Hepatocyte (in vitro differentiated cells): ENCODE measurements around the gene ASPM. TPM values are rescaled to one million over a fixed set of nuclear protein-coding genes. Genes with fewer than 3 reads are reported as not detected.

ENCODE experiments used
- DNase-seq: peaks from one replicate; pipeline ENCODE4 v3.0.0-alpha.2; 2016; ENCODE audit warnings: low spot score
- H2AFZ ChIP-seq: fragments of 200-600 bp; sonication (generic); 2 replicates; pipeline ENCODE4 v1.6.0; 2016; ENCODE audit warnings: antibody characterized with exemption, mild to moderate bottlenecking
- H3K27ac ChIP-seq: fragments of 200-600 bp; sonication (generic); 2 replicates; pipeline ENCODE4 v1.5.1; 2016; ENCODE audit warnings: mild to moderate bottlenecking
- H3K27me3 ChIP-seq: fragments of 200-600 bp; sonication (generic); 2 replicates; pipeline ENCODE4 v1.6.1; 2016
- H3K36me3 ChIP-seq: fragments of 200-600 bp; sonication (generic); replicated peaks from 2 replicates; pipeline ENCODE4 v1.5.1; 2016; ENCODE audit warnings: low read depth; ENCODE audit not compliant: insufficient read depth
- H3K4me1 ChIP-seq: fragments of 200-600 bp; sonication (generic); 2 replicates; pipeline ENCODE4 v1.5.1; 2016; ENCODE audit warnings: mild to moderate bottlenecking, moderate library complexity; ENCODE audit not compliant: insufficient read depth
- H3K4me2 ChIP-seq: fragments of 200-600 bp; sonication (generic); 2 replicates; pipeline ENCODE4 v1.6.0; 2016
- H3K4me3 ChIP-seq: fragments of 200-600 bp; sonication (generic); 2 replicates; pipeline ENCODE4 v1.5.1; 2016; ENCODE audit warnings: mild to moderate bottlenecking
- H3K79me2 ChIP-seq: fragments of 200-600 bp; sonication (generic); 2 replicates; pipeline ENCODE4 v1.6.0; 2017; ENCODE audit warnings: mild to moderate bottlenecking
- H3K9me2 ChIP-seq: fragments of 200-600 bp; sonication (generic); replicated peaks from 2 replicates; pipeline ENCODE4 v1.6.0; 2017; ENCODE audit warnings: mild to moderate bottlenecking; ENCODE audit not compliant: insufficient read depth
- H3K9me3 ChIP-seq: fragments of 200-600 bp; sonication (generic); 2 replicates; pipeline ENCODE4 v1.5.1; 2016; ENCODE audit warnings: low read depth, mild to moderate bottlenecking
- H4K20me1 ChIP-seq: fragments of 200-600 bp; sonication (generic); 2 replicates; pipeline ENCODE4 v1.6.0; 2016; ENCODE audit warnings: mild to moderate bottlenecking; ENCODE audit not compliant: insufficient read depth, poor library complexity, severe bottlenecking
- EZH2 ChIP-seq: fragments of 200-600 bp; sonication (generic); IDR thresholded peaks from 2 replicates; pipeline ENCODE4 v1.6.1; 2016; ENCODE audit warnings: antibody characterized with exemption, mild to moderate bottlenecking, borderline replicate concordance
- EZH2phosphoT487 ChIP-seq: fragments of 200-600 bp; sonication (generic); IDR thresholded peaks from one replicate; pipeline ENCODE4 v1.6.1; 2018; ENCODE audit warnings: antibody characterized with exemption, mild to moderate bottlenecking, low read depth, moderate library complexity; ENCODE audit not compliant: unreplicated experiment, severe bottlenecking
- WGBS: methylation state at CpG from one replicate; pipeline ENCODE4 v1.1.6; 2016; ENCODE audit warnings: low lambda C conversion rate; ENCODE audit errors: missing lambda C conversion rate; 5-methylcytosine and 5-hydroxymethylcytosine counted together
- polyA plus RNA-seq: library from polyadenylated mRNA; unstranded; fragments of >200 nt; fragmentation: Nextera tagmentation; extraction: Ambion mirVana; gene quantifications from 2 replicates; pipeline ENCODE4 v1.2.1, GENCODE V29; 2016
- total RNA-seq: library from RNA; depleted of rRNA; stranded (reverse); fragments of >200 nt; gene quantifications from 2 replicates; pipeline ENCODE4 v1.2.3, GENCODE V29; 2014
- TF ChIP-seq, protein P1 (sequence below): fragments of 200-600 bp; sonication (generic); IDR thresholded peaks from 2 replicates; pipeline ENCODE4 v1.5.1; 2016; ENCODE audit warnings: antibody characterized with exemption, mild to moderate bottlenecking; ENCODE audit not compliant: poor library complexity

ASPM gene
- total and polyA plus RNA-seq, 2 experiments from 2014 or later: 3.2 to 7.6 TPM

DNA sequence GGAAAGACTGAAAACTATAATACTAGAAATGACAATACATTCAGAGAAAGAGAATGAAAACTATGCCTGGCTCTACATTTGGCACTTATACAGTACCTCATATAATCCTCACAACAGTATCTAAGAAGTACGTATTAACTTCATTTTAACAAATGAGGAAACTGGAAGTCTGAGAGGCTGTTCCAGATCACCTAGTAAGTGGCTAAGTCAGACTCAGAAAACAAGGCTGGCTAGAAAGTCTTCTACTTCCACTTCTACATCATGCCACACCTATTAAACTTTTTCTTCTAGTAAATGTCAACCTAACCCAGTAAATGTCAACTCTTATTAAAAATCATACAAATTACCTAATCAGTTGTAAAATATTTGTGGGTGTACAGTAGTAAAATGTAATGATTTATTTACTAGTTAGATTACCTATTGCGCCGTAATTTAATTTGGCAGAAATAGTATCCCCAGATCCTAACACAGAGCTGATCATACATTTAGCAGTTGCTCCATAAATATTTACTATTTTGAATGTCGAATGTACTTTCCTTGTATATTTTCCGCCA, 36.8 kb upstream of the ASPM start:
- no peaks in the 10 kb centered on the region for H3K9me2 ChIP-seq
- H2AFZ ChIP-seq: no peak overlapping the region
- H4K20me1 ChIP-seq: no peaks in the 10 kb centered on the region
- TF ChIP-seq EZH2 (no peak), EZH2phosphoT487 (no peak)
- TF ChIP-seq, protein P1, sequence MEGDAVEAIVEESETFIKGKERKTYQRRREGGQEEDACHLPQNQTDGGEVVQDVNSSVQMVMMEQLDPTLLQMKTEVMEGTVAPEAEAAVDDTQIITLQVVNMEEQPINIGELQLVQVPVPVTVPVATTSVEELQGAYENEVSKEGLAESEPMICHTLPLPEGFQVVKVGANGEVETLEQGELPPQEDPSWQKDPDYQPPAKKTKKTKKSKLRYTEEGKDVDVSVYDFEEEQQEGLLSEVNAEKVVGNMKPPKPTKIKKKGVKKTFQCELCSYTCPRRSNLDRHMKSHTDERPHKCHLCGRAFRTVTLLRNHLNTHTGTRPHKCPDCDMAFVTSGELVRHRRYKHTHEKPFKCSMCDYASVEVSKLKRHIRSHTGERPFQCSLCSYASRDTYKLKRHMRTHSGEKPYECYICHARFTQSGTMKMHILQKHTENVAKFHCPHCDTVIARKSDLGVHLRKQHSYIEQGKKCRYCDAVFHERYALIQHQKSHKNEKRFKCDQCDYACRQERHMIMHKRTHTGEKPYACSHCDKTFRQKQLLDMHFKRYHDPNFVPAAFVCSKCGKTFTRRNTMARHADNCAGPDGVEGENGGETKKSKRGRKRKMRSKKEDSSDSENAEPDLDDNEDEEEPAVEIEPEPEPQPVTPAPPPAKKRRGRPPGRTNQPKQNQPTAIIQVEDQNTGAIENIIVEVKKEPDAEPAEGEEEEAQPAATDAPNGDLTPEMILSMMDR: no peak
- H3K27me3 ChIP-seq: no peaks in the 10 kb centered on the region
- no peak for DNase-seq
- H3K79me2 ChIP-seq: peaks cover 10% of the 10 kb centered on the region
- 60% methylated on average over 5 of the region's 5 CpGs for WGBS
- H3K4me2 ChIP-seq: no peak overlapping the region
- no peaks in the 10 kb centered on the region for H3K4me1 ChIP-seq
- H3K4me3 ChIP-seq: no peak overlapping the region
- no peaks in the 10 kb centered on the region for H3K9me3 ChIP-seq
- H3K36me3 ChIP-seq: no peaks in the 10 kb centered on the region
- no peak overlapping the region for H3K27ac ChIP-seq

DNA sequence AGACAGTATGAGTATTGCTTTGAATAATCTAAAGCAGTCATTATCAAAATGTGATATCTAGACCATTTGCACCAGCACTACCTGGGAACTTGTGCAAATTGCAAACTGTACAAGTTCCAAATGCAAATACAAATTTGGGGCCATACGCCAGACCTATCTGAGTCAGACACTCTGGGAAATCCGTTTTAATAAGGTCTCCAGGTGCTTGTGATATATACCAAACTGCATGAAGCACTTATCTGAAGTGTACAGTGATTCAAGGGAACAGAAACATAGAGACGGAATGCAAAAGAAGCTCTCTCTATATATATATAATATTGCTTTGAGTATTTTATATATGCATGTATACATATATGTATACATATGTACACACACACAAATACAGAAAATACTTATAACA, 36.2 kb upstream of the ASPM start:
- Histone ChIP-seq H3K4me3 (no peak overlapping the region), H3K4me1 (no peaks in the 10 kb centered on the region), H2AFZ (no peak overlapping the region), H3K27ac (no peak overlapping the region), H3K9me3 (no peaks in the 10 kb centered on the region), H3K4me2 (no peak overlapping the region), H3K27me3 (no peaks in the 10 kb centered on the region), H3K79me2 (peaks cover 8% of the 10 kb centered on the region), H3K36me3 (no peaks in the 10 kb centered on the region), H4K20me1 (no peaks in the 10 kb centered on the region), H3K9me2 (no peaks in the 10 kb centered on the region)
- TF ChIP-seq EZH2: no peak
- no peak for TF ChIP-seq EZH2phosphoT487
- TF ChIP-seq, protein P1: no peak
- 85% methylated on average over 3 of the region's 3 CpGs for WGBS
- DNase-seq: no peak

DNA sequence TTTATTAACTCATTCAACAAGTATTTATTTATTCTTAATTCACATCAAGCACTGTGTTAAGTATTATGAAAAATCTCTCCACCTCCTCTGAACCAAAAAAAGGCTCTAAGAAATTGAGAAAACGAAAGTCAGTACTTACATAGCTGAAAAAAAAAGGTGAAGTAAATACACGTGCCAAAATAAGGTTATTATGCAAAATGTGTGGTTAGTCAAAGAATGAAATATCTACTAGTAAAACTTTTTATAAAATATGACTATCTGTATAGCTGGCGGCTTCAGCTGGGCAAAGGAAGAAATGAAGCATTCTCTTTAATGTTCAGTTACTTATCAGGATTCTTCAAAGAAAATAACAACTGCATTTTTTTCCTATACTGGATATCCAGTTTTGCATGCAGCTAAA, 35.5 kb upstream of the ASPM start:
- no peaks in the 10 kb centered on the region for H3K9me2 ChIP-seq
- no peaks in the 10 kb centered on the region for H4K20me1 ChIP-seq
- H3K4me3 ChIP-seq: no peak overlapping the region
- H3K27me3 ChIP-seq: no peaks in the 10 kb centered on the region
- no peak for TF ChIP-seq EZH2phosphoT487
- TF ChIP-seq, protein P1: no peak
- no peak for TF ChIP-seq EZH2
- no peaks in the 10 kb centered on the region for H3K9me3 ChIP-seq
- DNase-seq: no peak
- WGBS: 93% methylated on average over 3 of the region's 3 CpGs
- H3K36me3 ChIP-seq: no peaks in the 10 kb centered on the region
- H3K27ac ChIP-seq: no peak overlapping the region
- no peak overlapping the region for H2AFZ ChIP-seq
- H3K79me2 ChIP-seq: peaks cover 8% of the 10 kb centered on the region
- H3K4me2 ChIP-seq: no peak overlapping the region
- no peaks in the 10 kb centered on the region for H3K4me1 ChIP-seq
